ELR (cell line): Measurements from ENCODE around the gene SPTBN1.
"Not testable (repeated sequence)": the region's sequence is repeated elsewhere in the genome, so short reads cannot be mapped to it uniquely, and the experiment has no call there.

ENCODE experiments used
- DNase-seq: peaks from one replicate; pipeline ENCODE4 v3.0.0-alpha.2; 2015; ENCODE audit warnings: low read depth

The SPTBN1 gene

GRCh38 chr2:54528311-54528955 is 72.3 kb downstream of the SPTBN1 start:
- DNase-seq, result no peak

- not testable (repeated sequence) for DNase-seq
Measured at GRCh38 chr2:54529518-54529917, 73.4 kb downstream of the SPTBN1 start.

DNA sequence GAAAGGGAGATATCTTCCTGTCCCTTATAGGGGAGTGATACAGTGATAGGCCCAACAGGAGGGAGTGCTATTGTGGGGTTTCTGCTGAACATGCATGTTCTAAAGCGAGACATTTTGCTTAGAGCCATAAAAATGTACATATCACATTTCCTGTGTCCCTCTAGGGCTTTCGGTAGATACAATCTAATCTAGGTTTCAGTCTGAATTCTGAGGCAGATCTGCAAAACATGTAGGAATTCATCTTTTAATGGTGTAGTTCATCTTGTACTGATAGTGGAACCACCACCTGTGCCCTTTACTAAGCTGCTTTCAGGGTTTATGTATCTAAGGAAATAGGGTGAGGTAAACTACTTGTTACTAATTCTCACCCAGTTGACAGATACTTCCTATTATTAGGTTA is 73.8 kb downstream of the SPTBN1 start:
- DNase-seq, result no peak

DNA sequence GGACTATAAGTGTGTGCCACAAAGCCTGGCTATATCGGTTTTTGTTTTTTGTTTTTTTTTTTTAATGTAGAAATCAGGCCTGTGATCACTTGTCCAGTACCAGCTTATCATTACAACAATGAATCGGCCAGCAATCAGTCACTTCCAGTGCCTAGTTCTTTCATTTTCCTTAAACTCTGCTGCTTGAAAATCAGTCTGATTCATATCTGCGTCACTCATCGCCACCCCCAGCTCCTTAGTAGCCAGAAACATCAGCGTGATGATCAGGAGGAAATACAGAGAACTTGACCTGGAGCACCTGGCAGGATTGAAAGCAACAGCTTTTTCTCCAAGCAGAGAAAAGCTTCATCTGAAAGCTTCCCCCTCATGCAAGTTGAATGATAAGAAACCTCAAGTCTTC is 75.4 kb downstream of the SPTBN1 start:
- DNase-seq, result peak; percentile 91

- DNase-seq, result no peak
Measured at GRCh38 chr2:54534221-54534620, 78.1 kb downstream of the SPTBN1 start.

DNA sequence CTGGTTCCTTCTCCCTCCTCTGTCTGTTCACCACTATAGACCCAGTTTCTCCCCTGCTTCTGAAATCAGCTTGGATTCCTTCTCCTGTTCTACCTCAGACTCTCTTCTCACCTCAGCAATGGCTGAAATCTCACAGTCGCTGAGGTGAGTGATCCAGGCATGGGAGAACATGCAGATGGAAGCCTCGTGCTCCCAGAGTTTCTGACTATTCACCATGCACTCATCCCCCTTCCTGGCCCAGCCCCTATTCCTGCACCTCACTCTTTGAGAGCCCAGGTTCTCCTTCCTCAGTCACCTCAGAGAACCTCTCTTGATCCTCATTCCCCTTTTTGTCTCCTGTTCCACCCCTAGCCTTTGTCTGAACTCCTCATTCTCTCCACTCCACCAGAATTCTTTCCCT is 78.5 kb downstream of the SPTBN1 start:
- DNase-seq, result no peak

GRCh38 chr2:54535599-54536195 is 79.6 kb downstream of the SPTBN1 start:
- DNase-seq, result no peak

GRCh38 chr2:54536720-54537119 is 80.6 kb downstream of the SPTBN1 start:
- DNase-seq, result no peak

DNA sequence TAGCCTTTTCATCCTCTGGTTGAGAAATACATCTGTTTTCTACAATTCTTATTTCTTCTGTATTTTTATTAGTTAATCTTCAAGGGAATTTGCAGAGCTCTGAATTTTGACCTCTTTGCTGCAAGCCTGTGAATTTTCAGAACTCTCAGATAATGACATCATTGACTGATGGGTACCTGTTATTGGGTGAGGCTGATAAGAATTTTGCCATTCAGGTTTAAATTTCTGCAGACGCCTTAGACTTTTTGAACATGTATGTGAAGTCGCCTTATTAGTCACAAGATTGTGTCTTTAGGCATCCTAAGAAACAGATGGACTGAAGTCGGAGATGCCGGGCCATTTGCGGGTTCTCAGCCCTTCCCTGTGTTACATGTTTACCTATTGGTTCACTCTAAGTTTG is 82.4 kb downstream of the SPTBN1 start:
- no peak for DNase-seq

GRCh38 chr2:54539683-54540082 is 83.6 kb downstream of the SPTBN1 start:
- DNase-seq, result no peak

DNA sequence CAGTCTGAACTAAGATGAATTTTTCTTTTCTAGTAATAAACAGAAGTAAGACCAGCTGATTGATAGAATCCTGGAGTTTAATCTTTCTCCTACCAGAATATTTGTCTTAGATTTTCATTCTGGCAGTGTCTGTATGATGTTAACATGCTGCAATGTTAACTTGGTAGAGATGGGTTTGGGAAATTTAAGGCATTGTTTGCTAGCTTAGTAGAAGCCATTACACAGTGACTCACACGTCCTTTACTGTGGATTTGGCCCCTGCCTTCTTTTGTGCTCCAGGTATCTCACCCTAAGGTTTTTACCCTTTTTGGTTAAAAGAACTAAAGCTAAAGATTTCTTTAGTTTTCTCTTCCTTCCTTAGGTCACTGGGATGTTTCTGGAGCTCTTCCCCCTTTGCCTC is 84.1 kb downstream of the SPTBN1 start:
- no peak for DNase-seq

DNA sequence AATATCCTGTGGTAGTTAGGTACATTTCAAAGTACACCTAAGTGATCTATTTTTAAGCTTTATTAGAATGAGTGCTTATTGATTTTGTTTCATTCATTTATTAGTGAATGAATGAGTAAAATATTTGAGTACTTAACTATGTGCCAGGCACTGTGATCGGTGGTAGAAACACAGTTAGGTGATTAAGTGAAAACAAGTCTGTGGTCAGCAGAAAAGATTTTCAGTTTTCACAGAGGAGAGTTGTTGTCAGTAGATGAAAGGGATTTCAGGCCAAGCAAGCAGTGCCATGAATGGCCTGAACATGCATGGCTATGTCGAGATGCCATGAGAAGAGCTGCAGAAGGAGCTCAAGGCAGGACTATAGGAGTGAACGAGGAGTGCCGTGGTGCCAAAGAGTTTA is 85.9 kb downstream of the SPTBN1 start:
- no peak for DNase-seq

GRCh38 chr2:54543733-54544396 is 87.7 kb downstream of the SPTBN1 start:
- no peak for DNase-seq

GRCh38 chr2:54545702-54546450 is 89.7 kb downstream of the SPTBN1 start:
- DNase-seq, result peak; percentile 78

DNA sequence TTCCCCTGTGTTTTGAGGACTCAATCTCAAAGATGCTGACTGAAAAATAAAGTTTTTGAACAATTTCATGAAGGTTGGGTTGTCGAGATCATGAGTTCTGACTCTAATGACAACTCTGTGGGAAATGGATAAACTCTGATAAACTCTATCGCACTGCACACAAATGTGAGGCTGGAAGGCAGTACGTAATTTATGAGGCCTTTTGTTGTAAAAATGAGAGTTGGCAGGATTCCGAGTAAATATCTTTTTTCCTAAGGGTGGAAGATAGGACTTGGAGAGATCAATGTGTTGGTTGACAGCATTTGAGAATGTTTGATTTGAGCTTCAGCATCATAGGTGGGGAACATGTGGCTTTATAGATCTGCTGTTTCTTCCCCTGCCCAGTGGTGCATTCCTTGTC is 90.4 kb downstream of the SPTBN1 start:
- no peak for DNase-seq

- DNase-seq, result no peak
Measured at GRCh38 chr2:54546923-54547720, 91.0 kb downstream of the SPTBN1 start.

DNA sequence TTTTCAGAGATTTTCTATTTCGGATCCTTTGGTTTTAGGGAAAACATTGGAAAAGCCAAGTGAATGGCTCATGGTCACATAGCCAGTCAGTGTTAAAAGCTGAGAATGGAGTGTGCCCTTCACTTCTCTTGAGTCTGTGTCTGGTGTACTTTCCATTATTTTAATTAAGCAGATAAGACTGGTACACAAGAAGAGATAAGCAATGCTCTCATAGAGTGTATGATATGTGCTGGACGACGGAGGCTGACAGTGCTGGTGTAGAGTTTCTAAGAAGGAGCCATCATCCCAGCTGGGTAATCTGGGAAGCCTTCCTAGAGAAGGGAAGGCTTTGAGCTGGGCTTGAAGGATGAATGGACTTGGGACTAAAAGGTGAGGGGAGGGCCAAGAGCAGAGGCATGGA is 93.3 kb downstream of the SPTBN1 start:
- no peak for DNase-seq

- DNase-seq, result no peak
Measured at GRCh38 chr2:54549917-54550518, 93.9 kb downstream of the SPTBN1 start.

DNA sequence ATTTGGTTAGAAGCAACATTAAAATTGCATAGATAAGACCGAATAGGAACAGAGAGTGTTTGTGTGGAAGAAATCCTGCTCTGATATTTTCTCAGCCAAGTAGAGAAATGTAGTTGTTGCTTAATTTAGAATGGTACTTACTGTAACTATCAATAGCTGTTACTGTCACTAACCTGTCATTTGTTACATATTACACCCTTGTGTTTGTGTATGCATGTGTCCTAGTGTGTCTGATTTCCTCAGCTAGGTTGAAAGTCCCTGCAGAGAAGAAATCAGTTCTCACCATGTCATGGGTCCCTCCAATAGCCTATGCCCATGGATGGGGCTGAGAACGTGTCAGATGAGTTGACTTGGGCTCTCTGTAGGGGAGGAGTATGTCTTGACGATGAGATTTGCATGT is 94.4 kb downstream of the SPTBN1 start:
- DNase-seq, result no peak

DNA sequence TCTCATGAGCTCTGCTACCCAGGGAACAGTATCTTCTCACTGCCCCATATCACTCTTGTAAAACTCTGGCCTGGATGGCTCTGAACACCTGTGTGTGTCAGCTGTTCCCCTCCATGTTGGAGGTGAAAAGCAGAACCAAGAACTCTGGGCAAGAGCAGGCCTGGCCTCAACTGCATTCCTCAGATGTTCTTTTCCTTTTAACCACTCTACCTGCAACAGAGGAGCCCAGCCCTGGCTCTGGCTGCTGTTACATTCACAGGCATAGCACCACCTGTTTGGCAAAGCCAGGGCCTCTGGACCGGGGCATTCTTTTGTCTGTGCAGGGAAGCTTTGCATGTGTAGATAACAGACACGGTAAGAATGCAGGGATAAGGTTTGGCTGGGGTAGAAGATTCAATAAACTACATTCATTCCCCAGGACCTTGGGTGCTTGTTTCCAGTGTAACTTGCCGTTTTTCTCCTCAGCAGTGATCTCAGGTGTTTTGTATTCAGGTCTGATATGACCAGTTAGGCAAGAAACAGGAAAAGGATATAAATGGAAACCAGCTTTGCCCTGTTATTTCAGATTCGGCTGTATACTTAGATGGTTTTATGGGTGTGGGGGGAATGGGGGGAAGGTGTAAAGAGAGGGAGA is 95.1 kb downstream of the SPTBN1 start:
- DNase-seq, result no peak

- no peak for DNase-seq
Measured at GRCh38 chr2:54553075-54553474, 96.9 kb downstream of the SPTBN1 start.
